Amniotic epithelial cell (primary cell): Measurements from ENCODE around the gene PTPRN2.
"Not testable (repeated sequence)": the region's sequence is repeated elsewhere in the genome, so short reads cannot be mapped to it uniquely, and the experiment has no call there.

ENCODE experiments used
- DNase-seq: peaks from one replicate; pipeline ENCODE4 v3.0.0-alpha.2; 2010; ENCODE audit warnings: low read depth

The PTPRN2 gene

GRCh38 chr7:157946398-157947060, 641.1 kb downstream of the PTPRN2 start:
- DNase-seq = no peak

GRCh38 chr7:157945401-157945800, 642.2 kb downstream of the PTPRN2 start:
- DNase-seq = no peak

GRCh38 chr7:157944734-157945291, 642.8 kb downstream of the PTPRN2 start:
- no peak for DNase-seq

- no peak for DNase-seq
Measured at GRCh38 chr7:157944051-157944450, 643.6 kb downstream of the PTPRN2 start.

- DNase-seq = no peak
Measured at GRCh38 chr7:157943561-157943960, 644.1 kb downstream of the PTPRN2 start.

GRCh38 chr7:157941210-157941609, 646.4 kb downstream of the PTPRN2 start:
- no peak for DNase-seq

GRCh38 chr7:157940497-157940896, 647.1 kb downstream of the PTPRN2 start:
- no peak for DNase-seq

- DNase-seq = no peak
Measured at GRCh38 chr7:157938211-157938610, 649.4 kb downstream of the PTPRN2 start.

- no peak for DNase-seq
Measured at GRCh38 chr7:157937406-157937805, 650.2 kb downstream of the PTPRN2 start.

GRCh38 chr7:157936976-157937375, 650.6 kb downstream of the PTPRN2 start:
- DNase-seq = no peak

GRCh38 chr7:157935721-157936120, 651.9 kb downstream of the PTPRN2 start:
- DNase-seq = not testable (repeated sequence)

GRCh38 chr7:157933219-157934155, 654.1 kb downstream of the PTPRN2 start:
- not testable (repeated sequence) for DNase-seq

- DNase-seq = peak; percentile 7
Measured at GRCh38 chr7:157932498-157933218, 655.0 kb downstream of the PTPRN2 start.

GRCh38 chr7:157930926-157931466, 656.6 kb downstream of the PTPRN2 start:
- DNase-seq = no peak

- no peak for DNase-seq
Measured at GRCh38 chr7:157930441-157930840, 657.2 kb downstream of the PTPRN2 start.

- DNase-seq = no peak
Measured at GRCh38 chr7:157929671-157930070, 658.0 kb downstream of the PTPRN2 start.

- no peak for DNase-seq
Measured at GRCh38 chr7:157928808-157929425, 658.7 kb downstream of the PTPRN2 start.

- no peak for DNase-seq
Measured at GRCh38 chr7:157928171-157928794, 659.3 kb downstream of the PTPRN2 start.

- no peak for DNase-seq
Measured at GRCh38 chr7:157927313-157927925, 660.2 kb downstream of the PTPRN2 start.

- no peak for DNase-seq
Measured at GRCh38 chr7:157926521-157927150, 661.0 kb downstream of the PTPRN2 start.
